ENCODE data around the gene PATJ. TPM values are rescaled to one million over a fixed set of nuclear protein-coding genes. Genes with fewer than 3 reads are reported as not detected.

PATJ gene
- total RNA-seq, 1 donor from 2014 or later, result 5.1 TPM

- Mint-ChIP-seq H3K27me3 (peaks cover 2% of the 10 kb centered on the region), H3K9me3 (no peaks in the 10 kb centered on the region), H3K4me3 (no peak overlapping the region), H3K36me3 (ENCODE audit: low read depth) (no peaks in the 10 kb centered on the region), H3K4me1 (no peaks in the 10 kb centered on the region), H3K27ac (no peak overlapping the region)
- DNase-seq, result no peak
- intact Hi-C loops (cut with micrococcal nuclease), result no loop called here
These were observed 445.8 kb downstream of the PATJ start for GRCh38 chr1:62188111-62188510.

- no peak within 1 kb of the TSS for H3K4me3 Mint-ChIP-seq
- H3K36me3 Mint-ChIP-seq (ENCODE audit: low read depth), result no peaks in the 10 kb centered on the region
- no peak for DNase-seq
- peaks cover 23% of the 10 kb centered on the region for H3K27me3 Mint-ChIP-seq
- no peaks in the 10 kb centered on the region for H3K4me1 Mint-ChIP-seq
- H3K9me3 Mint-ChIP-seq, result no peaks in the 10 kb centered on the region
- intact Hi-C loops (cut with micrococcal nuclease), result no loop called here
- no peak within 1 kb of the TSS for H3K27ac Mint-ChIP-seq
These were observed 452.6 kb downstream of the PATJ start, which contains the start of gene L1TD1 for GRCh38 chr1:62194651-62195544. TSS of gene L1TD1 (plus strand) at chr1:62194849. CDS start at chr1:62206629, 11,780 bp downstream.

- no peak for DNase-seq
- Mint-ChIP-seq H3K36me3 (ENCODE audit: low read depth) (no peaks in the 10 kb centered on the region), H3K27ac (no peak overlapping the region), H3K27me3 (peaks cover 23% of the 10 kb centered on the region), H3K4me3 (no peak overlapping the region), H3K4me1 (no peaks in the 10 kb centered on the region), H3K9me3 (no peaks in the 10 kb centered on the region)
- intact Hi-C loops (cut with micrococcal nuclease), result no loop called here
These were observed 453.9 kb downstream of the PATJ start for GRCh38 chr1:62196086-62196690.

- no peak for DNase-seq
- Mint-ChIP-seq H3K36me3 (ENCODE audit: low read depth) (no peaks in the 10 kb centered on the region), H3K4me1 (no peaks in the 10 kb centered on the region), H3K27ac (no peak overlapping the region), H3K9me3 (no peaks in the 10 kb centered on the region), H3K27me3 (peaks cover 21% of the 10 kb centered on the region), H3K4me3 (no peak overlapping the region)
- intact Hi-C loops (cut with micrococcal nuclease), result no loop called here
These were observed 455.9 kb downstream of the PATJ start for GRCh38 chr1:62198069-62198780.

GRCh38 chr1:62198781-62199125 lies 456.5 kb downstream of the PATJ start:
- intact Hi-C loops (cut with micrococcal nuclease), result no loop called here
- Mint-ChIP-seq H3K9me3 (no peaks in the 10 kb centered on the region), H3K4me1 (no peaks in the 10 kb centered on the region), H3K27me3 (peaks cover 19% of the 10 kb centered on the region), H3K4me3 (no peak overlapping the region), H3K27ac (no peak overlapping the region), H3K36me3 (ENCODE audit: low read depth) (no peaks in the 10 kb centered on the region)
- no peak for DNase-seq

GRCh38 chr1:62207187-62207586 lies 464.9 kb downstream of the PATJ start:
- Mint-ChIP-seq H3K27me3 (peaks cover 2% of the 10 kb centered on the region), H3K27ac (no peak overlapping the region), H3K4me1 (no peaks in the 10 kb centered on the region), H3K9me3 (peaks cover 13% of the 10 kb centered on the region), H3K36me3 (ENCODE audit: low read depth) (no peaks in the 10 kb centered on the region), H3K4me3 (no peak overlapping the region)
- intact Hi-C loops (cut with micrococcal nuclease), result no loop called here
- DNase-seq, result no peak

- H3K27ac Mint-ChIP-seq, result no peak overlapping the region
- intact Hi-C loops (cut with micrococcal nuclease), result no loop called here
- peaks cover 13% of the 10 kb centered on the region for H3K9me3 Mint-ChIP-seq
- no peak for DNase-seq
- peaks cover 2% of the 10 kb centered on the region for H3K27me3 Mint-ChIP-seq
- H3K36me3 Mint-ChIP-seq (ENCODE audit: low read depth), result no peaks in the 10 kb centered on the region
- H3K4me1 Mint-ChIP-seq, result no peaks in the 10 kb centered on the region
- H3K4me3 Mint-ChIP-seq, result no peak overlapping the region
These were observed 465.8 kb downstream of the PATJ start for GRCh38 chr1:62208087-62208486.

GRCh38 chr1:62208970-62209369 lies 466.7 kb downstream of the PATJ start:
- intact Hi-C loops (cut with micrococcal nuclease), result no loop called here
- Mint-ChIP-seq H3K9me3 (peaks cover 13% of the 10 kb centered on the region), H3K27me3 (peaks cover 2% of the 10 kb centered on the region), H3K27ac (no peak overlapping the region), H3K4me3 (no peak overlapping the region), H3K36me3 (ENCODE audit: low read depth) (no peaks in the 10 kb centered on the region), H3K4me1 (no peaks in the 10 kb centered on the region)
- DNase-seq, result no peak

- Mint-ChIP-seq H3K27me3 (peaks cover 2% of the 10 kb centered on the region), H3K4me1 (no peaks in the 10 kb centered on the region), H3K36me3 (ENCODE audit: low read depth) (no peaks in the 10 kb centered on the region), H3K9me3 (peaks cover 13% of the 10 kb centered on the region), H3K27ac (no peak overlapping the region), H3K4me3 (no peak overlapping the region)
- intact Hi-C loops (cut with micrococcal nuclease), result no loop called here
- DNase-seq, result no peak
These were observed 467.8 kb downstream of the PATJ start for GRCh38 chr1:62209931-62210595.

GRCh38 chr1:62210960-62211359 lies 468.7 kb downstream of the PATJ start:
- peaks cover 13% of the 10 kb centered on the region for H3K9me3 Mint-ChIP-seq
- no peak for DNase-seq
- no peak overlapping the region for H3K4me3 Mint-ChIP-seq
- no peak overlapping the region for H3K27ac Mint-ChIP-seq
- H3K27me3 Mint-ChIP-seq, result peaks cover 2% of the 10 kb centered on the region
- H3K36me3 Mint-ChIP-seq (ENCODE audit: low read depth), result no peaks in the 10 kb centered on the region
- intact Hi-C loops (cut with micrococcal nuclease), result no loop called here
- H3K4me1 Mint-ChIP-seq, result no peaks in the 10 kb centered on the region

GRCh38 chr1:62212411-62212810 lies 470.1 kb downstream of the PATJ start:
- no peak overlapping the region for H3K4me3 Mint-ChIP-seq
- no peaks in the 10 kb centered on the region for H3K36me3 Mint-ChIP-seq (ENCODE audit: low read depth)
- H3K27ac Mint-ChIP-seq, result no peak overlapping the region
- H3K4me1 Mint-ChIP-seq, result no peaks in the 10 kb centered on the region
- intact Hi-C loops (cut with micrococcal nuclease), result no loop called here
- no peaks in the 10 kb centered on the region for H3K27me3 Mint-ChIP-seq
- H3K9me3 Mint-ChIP-seq, result peaks cover 13% of the 10 kb centered on the region
- DNase-seq, result no peak

- H3K27me3 Mint-ChIP-seq, result no peaks in the 10 kb centered on the region
- no peaks in the 10 kb centered on the region for H3K4me1 Mint-ChIP-seq
- H3K27ac Mint-ChIP-seq, result no peak overlapping the region
- peaks cover 13% of the 10 kb centered on the region for H3K9me3 Mint-ChIP-seq
- no peak overlapping the region for H3K4me3 Mint-ChIP-seq
- intact Hi-C loops (cut with micrococcal nuclease), result no loop called here
- H3K36me3 Mint-ChIP-seq (ENCODE audit: low read depth), result no peaks in the 10 kb centered on the region
- DNase-seq, result no peak
These were observed 471.0 kb downstream of the PATJ start for GRCh38 chr1:62213075-62213914.

GRCh38 chr1:62218604-62219003 lies 476.3 kb downstream of the PATJ start:
- Mint-ChIP-seq H3K27ac (no peak overlapping the region), H3K4me1 (no peaks in the 10 kb centered on the region), H3K9me3 (no peaks in the 10 kb centered on the region), H3K27me3 (no peaks in the 10 kb centered on the region), H3K36me3 (ENCODE audit: low read depth) (no peaks in the 10 kb centered on the region), H3K4me3 (no peak overlapping the region)
- no peak for DNase-seq
- intact Hi-C loops (cut with micrococcal nuclease), result no loop called here

Data from activated CD4-positive, alpha-beta T cell treated with anti-CD3 and anti-CD28 coated beads, Interleukin-2, amount 10 ng/mL, durations not matched to agents 24 days and 14 days (primary cell).